ENCODE data around the gene FOXE1. TPM values are rescaled to one million over a fixed set of nuclear protein-coding genes. Genes with fewer than 3 reads are reported as not detected.

The FOXE1 gene
- total RNA-seq, 1 experiment from 2014 or later = 0.82 TPM

- TF ChIP-seq SIN3A (IDR thresholded peaks at IDR 0.05; ENCODE audit: borderline replicate concordance, insufficient read depth, low read depth, low read length) = no peak
- no peak for TF ChIP-seq POLR2AphosphoS5 (IDR thresholded peaks at IDR 0.05; ENCODE audit: low read depth, low read length)
- TF ChIP-seq CTCF (IDR thresholded peaks at IDR 0.05) = no peak
- ATAC-seq (no peak), DNase-seq (ENCODE audit: low read depth, low spot score) (no peak)
- POLR2A ChIA-PET = no interaction called here
- CTCF ChIA-PET = no interaction called here
- no peaks in the 10 kb centered on the region for H3K27me3 ChIP-seq (ENCODE audit: control insufficient read depth, insufficient read depth, low read length)
- intact Hi-C loops (cut with micrococcal nuclease; ENCODE audit: unreplicated experiment) (no loop called here), in situ Hi-C loops (cut with HindIII; ENCODE audit: low pct_unique_long_range_greater_than_20kb, low sequenced_read_pairs) (no loop called here)
- H3K9me3 ChIP-seq (ENCODE audit: control insufficient read depth, insufficient read depth, low read depth, low read length) = no peaks in the 10 kb centered on the region
- no TSS peak for BruUV-seq (replicated peaks)
- H3K4me1 ChIP-seq (ENCODE audit: control insufficient read depth, insufficient read depth, low read length) = no peaks in the 10 kb centered on the region
- H3K36me3 ChIP-seq (ENCODE audit: control insufficient read depth, insufficient read depth, low read length) = no peaks in the 10 kb centered on the region
- no peak overlapping the region for H3K4me3 ChIP-seq (ENCODE audit: low read depth in 2 of 2, low read length in 2 of 2)
- H3K27ac ChIP-seq (ENCODE audit: low read length) = no peak overlapping the region
Observed at GRCh38 chr9:97852001-97852398, 1.0 kb upstream of the FOXE1 start.

GRCh38 chr9:97852399-97853055, 499 bp upstream of the FOXE1 start:
- Histone ChIP-seq H3K4me3 (ENCODE audit: low read depth in 2 of 2, low read length in 2 of 2) (peak overlapping the region; percentile 21 to 30; a peak in 3 of 4 replicates), H3K27me3 (ENCODE audit: control insufficient read depth, insufficient read depth, low read length) (no peaks in the 10 kb centered on the region), H3K27ac (ENCODE audit: low read length) (no peak overlapping the region), H3K36me3 (ENCODE audit: control insufficient read depth, insufficient read depth, low read length) (no peaks in the 10 kb centered on the region), H3K4me1 (ENCODE audit: control insufficient read depth, insufficient read depth, low read length) (no peaks in the 10 kb centered on the region), H3K9me3 (ENCODE audit: control insufficient read depth, insufficient read depth, low read depth, low read length) (no peaks in the 10 kb centered on the region)
- BruUV-seq (replicated peaks) = no TSS peak
- intact Hi-C loops (cut with micrococcal nuclease; ENCODE audit: unreplicated experiment) (no loop called here), in situ Hi-C loops (cut with HindIII; ENCODE audit: low pct_unique_long_range_greater_than_20kb, low sequenced_read_pairs) (no loop called here)
- ChIA-PET POLR2A (no interaction called here), CTCF (no interaction called here)
- no peak for DNase-seq (ENCODE audit: low read depth, low spot score)
- TF ChIP-seq TCF7L2 (IDR thresholded peaks at IDR 0.05; ENCODE audit: low read depth, low read length) (no peak), SIN3A (IDR thresholded peaks at IDR 0.05; ENCODE audit: borderline replicate concordance, insufficient read depth, low read depth, low read length) (no peak), REST (IDR thresholded peaks at IDR 0.05; ENCODE audit: insufficient read depth in 1 of 2, low read depth in 2 of 2, low read length in 1 of 2) (no peak), CTCF (IDR thresholded peaks at IDR 0.05) (no peak), POLR2AphosphoS5 (IDR thresholded peaks at IDR 0.05; ENCODE audit: low read depth, low read length) (no peak)
- ATAC-seq = peak; percentile 46
